Bronchial epithelial cell (primary cell): ENCODE measurements around the gene RIC3. TPM values are rescaled to one million over a fixed set of nuclear protein-coding genes. Genes with fewer than 3 reads are reported as not detected.

Source experiments
- DNase-seq: peaks from one replicate; pipeline ENCODE4 v3.0.0-alpha.2; 2010; ENCODE audit warnings: low read depth
- FAIRE-seq: peaks from 2 replicates; lab custom pipeline; 2011; peaks lifted over from hg19 to GRCh38; lab: Jason Lieb, UNC
- H3K27me3 ChIP-seq: 2 replicates; pipeline ENCODE4 v1.5.1; 2011; ENCODE audit warnings: low read length; ENCODE audit not compliant: control insufficient read depth, insufficient read depth
- H3K36me3 ChIP-seq: 2 replicates; pipeline ENCODE4 v1.5.1; 2011; ENCODE audit warnings: low read length; ENCODE audit not compliant: control insufficient read depth, insufficient read depth
- H3K4me3 ChIP-seq: 2 replicates; pipeline ENCODE4 v1.5.1; 2011; ENCODE audit warnings: mild to moderate bottlenecking, low read depth, low read length, control low read depth
- CTCF ChIP-seq: IDR thresholded peaks from 2 replicates; pipeline ENCODE4 v1.5.1; 2011; ENCODE audit warnings: mild to moderate bottlenecking, moderate library complexity, low read length, control low read depth, inconsistent platforms; ENCODE audit not compliant: insufficient read depth, severe bottlenecking
- total RNA-seq: library from RNA; depleted of rRNA; stranded (reverse); fragments of >200 nt; gene quantifications from 2 replicates; pipeline ENCODE4 v1.2.1, GENCODE V29; 2014

The RIC3 gene
- total RNA-seq, 1 donor from 2014 or later = 0.26 TPM

GRCh38 chr11:8204025-8204424 is 35.2 kb upstream of the RIC3 start:
- Histone ChIP-seq H3K4me3 (no peak overlapping the region), H3K36me3 (no peaks in the 10 kb centered on the region), H3K27me3 (peaks cover 5% of the 10 kb centered on the region)
- FAIRE-seq (no peak), DNase-seq (no peak)
- no peak for TF ChIP-seq CTCF

- FAIRE-seq (peak; percentile 43), DNase-seq (no peak)
- H3K36me3 ChIP-seq = no peaks in the 10 kb centered on the region
- H3K27me3 ChIP-seq = peaks cover 2% of the 10 kb centered on the region
- H3K4me3 ChIP-seq = no peak overlapping the region
- no peak for TF ChIP-seq CTCF
Observed at GRCh38 chr11:8203414-8203715, 34.5 kb upstream of the RIC3 start.

- Histone ChIP-seq H3K27me3 (peaks cover 3% of the 10 kb centered on the region), H3K4me3 (no peak overlapping the region), H3K36me3 (no peaks in the 10 kb centered on the region)
- DNase-seq (no peak), FAIRE-seq (no peak)
- no peak for TF ChIP-seq CTCF
Observed at GRCh38 chr11:8202516-8203413, 33.9 kb upstream of the RIC3 start.

- Histone ChIP-seq H3K4me3 (no peak overlapping the region), H3K36me3 (no peaks in the 10 kb centered on the region), H3K27me3 (peaks cover 3% of the 10 kb centered on the region)
- TF ChIP-seq CTCF = no peak
- FAIRE-seq (no peak), DNase-seq (no peak)
Observed at GRCh38 chr11:8201644-8202365, 33.0 kb upstream of the RIC3 start.

- no peak for DNase-seq
- no peak for FAIRE-seq
- Histone ChIP-seq H3K4me3 (no peak overlapping the region), H3K27me3 (peaks cover 3% of the 10 kb centered on the region), H3K36me3 (no peaks in the 10 kb centered on the region)
- TF ChIP-seq CTCF = no peak
Observed at GRCh38 chr11:8199676-8200075, 30.9 kb upstream of the RIC3 start.
